H9 (cell line): ENCODE data around the gene YKT6. TPM values are rescaled to one million over a fixed set of nuclear protein-coding genes. Genes with fewer than 3 reads are reported as not detected.

Source experiments
- DNase-seq: peaks from one replicate; pipeline ENCODE4 v3.0.0-alpha.2; 2017
- H2AFZ ChIP-seq: one replicate; pipeline ENCODE4 v1.6.1; 2013; ENCODE audit warnings: mild to moderate bottlenecking, low read length, control low read depth, moderate library complexity
- H2AK5ac ChIP-seq: 2 replicates; pipeline ENCODE4 v1.6.1; 2013; ENCODE audit warnings: low read length, control low read depth, mixed read lengths; ENCODE audit not compliant: insufficient read length
- H2BK120ac ChIP-seq: one replicate; pipeline ENCODE4 v1.6.1; 2013; ENCODE audit warnings: low read depth, mild to moderate bottlenecking, low read length, control low read depth, inconsistent platforms; ENCODE audit not compliant: poor library complexity, severe bottlenecking
- H2BK12ac ChIP-seq: 2 replicates; pipeline ENCODE4 v1.6.1; 2013; ENCODE audit warnings: low read length, control low read depth, mixed read lengths, low read depth; ENCODE audit not compliant: insufficient read length
- H2BK15ac ChIP-seq: 2 replicates; pipeline ENCODE4 v1.6.1; 2013; ENCODE audit warnings: low read depth, low read length, control low read depth
- H2BK20ac ChIP-seq: one replicate; pipeline ENCODE4 v1.6.1; 2013; ENCODE audit warnings: low read depth, mild to moderate bottlenecking, low read length, control low read depth, inconsistent platforms; ENCODE audit not compliant: poor library complexity, severe bottlenecking
- H2BK5ac ChIP-seq: 2 replicates; pipeline ENCODE4 v1.6.1; 2013; ENCODE audit warnings: low read length, control low read depth, mixed read lengths; ENCODE audit not compliant: insufficient read length
- H3K14ac ChIP-seq: 2 replicates; pipeline ENCODE4 v1.6.1; 2013; ENCODE audit warnings: low read length, control low read depth; ENCODE audit not compliant: insufficient read depth
- H3K18ac ChIP-seq: 2 replicates; pipeline ENCODE4 v1.6.1; 2013; ENCODE audit warnings: low read depth, mild to moderate bottlenecking, mixed read lengths, low read length, control low read depth; ENCODE audit not compliant: insufficient read length
- H3K23ac ChIP-seq: 2 replicates; pipeline ENCODE4 v1.6.1; 2013; ENCODE audit warnings: low read length, control low read depth, mixed read lengths, low read depth; ENCODE audit not compliant: insufficient read length
- H3K23me2 ChIP-seq: 2 replicates; pipeline ENCODE4 v1.6.1; 2013; ENCODE audit warnings: low read depth, mild to moderate bottlenecking, mixed read lengths, low read length, control low read depth; ENCODE audit not compliant: insufficient read length, poor library complexity, severe bottlenecking
- H3K27ac ChIP-seq: 2 replicates; pipeline ENCODE4 v1.5.1; 2013; ENCODE audit warnings: low read length, control low read depth, mixed read lengths, low read depth; ENCODE audit not compliant: insufficient read length
- H3K27me3 ChIP-seq: 2 replicates; pipeline ENCODE4 v1.6.1; 2013; ENCODE audit warnings: low read length, control low read depth, inconsistent platforms; ENCODE audit not compliant: insufficient read depth
- H3K4ac ChIP-seq: 2 replicates; pipeline ENCODE4 v1.6.1; 2013; ENCODE audit warnings: low read depth, mild to moderate bottlenecking, control low read depth, inconsistent platforms, low read length, moderate library complexity
- H3K4me1 ChIP-seq: 2 replicates; pipeline ENCODE4 v1.6.1; 2013; ENCODE audit warnings: low read length, control low read depth, inconsistent platforms; ENCODE audit not compliant: insufficient read depth
- H3K4me2 ChIP-seq: 2 replicates; pipeline ENCODE4 v1.6.1; 2013; ENCODE audit warnings: low read length, control low read depth, mixed read lengths; ENCODE audit not compliant: insufficient read length, insufficient read depth
- H3K56ac ChIP-seq: 2 replicates; pipeline ENCODE4 v1.6.1; 2013; ENCODE audit warnings: low read depth, mild to moderate bottlenecking, mixed read lengths, low read length, control low read depth; ENCODE audit not compliant: insufficient read length
- H3K79me1 ChIP-seq: 2 replicates; pipeline ENCODE4 v1.6.1; 2013; ENCODE audit warnings: low read depth, mild to moderate bottlenecking, moderate library complexity, low read length, control low read depth, inconsistent platforms; ENCODE audit not compliant: insufficient read depth, poor library complexity, severe bottlenecking
- H3K79me2 ChIP-seq: 2 replicates; pipeline ENCODE4 v1.6.1; 2013; ENCODE audit warnings: low read length, control low read depth, inconsistent platforms; ENCODE audit not compliant: insufficient read depth
- H3K9ac ChIP-seq: 2 replicates; pipeline ENCODE4 v1.6.1; 2013; ENCODE audit warnings: low read length, control low read depth, mixed read lengths; ENCODE audit not compliant: insufficient read length; ENCODE audit errors: extremely low read depth
- H3K9me3 ChIP-seq: one replicate; pipeline ENCODE4 v1.6.1; 2013; ENCODE audit warnings: low read depth, low read length, inconsistent platforms; ENCODE audit not compliant: control insufficient read depth
- H3T11ph ChIP-seq: one replicate; pipeline ENCODE4 v1.6.1; 2013; ENCODE audit warnings: mild to moderate bottlenecking, low read length, control low read depth, inconsistent platforms
- H4K20me1 ChIP-seq: one replicate; pipeline ENCODE4 v1.6.1; 2013; ENCODE audit not compliant: control insufficient read depth, insufficient read length, insufficient read depth
- H4K5ac ChIP-seq: 2 replicates; pipeline ENCODE4 v1.6.1; 2013; ENCODE audit warnings: low read depth, mild to moderate bottlenecking, mixed read lengths, low read length, control low read depth; ENCODE audit not compliant: insufficient read length
- H4K8ac ChIP-seq: replicated peaks from 2 replicates; pipeline ENCODE4 v1.6.1; 2013; ENCODE audit warnings: low read length, control low read depth, mixed read lengths, low read depth; ENCODE audit not compliant: insufficient read length
- H4K91ac ChIP-seq: 2 replicates; pipeline ENCODE4 v1.6.1; 2013; ENCODE audit warnings: low read depth, mild to moderate bottlenecking, moderate library complexity, mixed read lengths, low read length, control low read depth; ENCODE audit not compliant: insufficient read length
- H3K27ac Mint-ChIP-seq, 3 experiments: 2 replicates in 2 of 3; 3 replicates in 1 of 3; pipeline ENCODE4 v1.8.0; 2020 to 2021; ENCODE audit warnings: mixed read lengths in 3 of 3, mild to moderate bottlenecking in 1 of 3, moderate library complexity in 1 of 3
- H3K27me3 Mint-ChIP-seq: 2 replicates; pipeline ENCODE4 v1.8.0; 2021; ENCODE audit warnings: low read depth, mild to moderate bottlenecking, moderate library complexity, mixed read lengths
- H3K36me3 Mint-ChIP-seq, 3 experiments: 2 replicates in 2 of 3; 3 replicates in 1 of 3; pipeline ENCODE4 v1.8.0; 2020 to 2021; ENCODE audit warnings: low read depth in 3 of 3, mixed read lengths in 3 of 3; ENCODE audit not compliant: insufficient read depth in 1 of 3
- H3K4me1 Mint-ChIP-seq, 2 experiments: 2 replicates each; pipeline ENCODE4 v1.8.0; 2020; ENCODE audit warnings: mixed read lengths in 2 of 2
- H3K4me3 Mint-ChIP-seq, 2 experiments: 2 replicates in 1 of 2; 3 replicates in 1 of 2; pipeline ENCODE4 v1.8.0; 2020 to 2021; ENCODE audit warnings: mild to moderate bottlenecking in 2 of 2, mixed read lengths in 2 of 2, moderate library complexity in 1 of 2
- H3K9me3 Mint-ChIP-seq, 2 experiments: 2 replicates in 1 of 2; 3 replicates in 1 of 2; pipeline ENCODE4 v1.8.0; 2020; ENCODE audit warnings: mild to moderate bottlenecking in 2 of 2, mixed read lengths in 2 of 2, moderate library complexity in 1 of 2
- WGBS: extraction: QIAGEN DNeasy Blood & Tissue Kit; methylation state at CpG from one replicate; pipeline ENCODE4 v1.1.7; 2013; ENCODE audit warnings: missing lambda C conversion rate, low lambda C conversion rate, mixed read lengths; ENCODE audit not compliant: insufficient read length; ENCODE audit errors: extremely low coverage; 5-methylcytosine and 5-hydroxymethylcytosine counted together
- total RNA-seq: library from RNA; stranded (reverse); gene quantifications from 2 replicates; pipeline ENCODE4 v1.2.1, GENCODE V29; 2021
- TF ChIP-seq, protein P1 (sequence below): fragments of 200-600 bp; sonication (generic); conservative IDR thresholded peaks from 3 replicates; pipeline ENCODE4 v1.8.0; 2021; ENCODE audit warnings: antibody characterized with exemption, mild to moderate bottlenecking

Gene YKT6
- total RNA-seq, 1 experiment from 2014 or later: 104 TPM

DNA sequence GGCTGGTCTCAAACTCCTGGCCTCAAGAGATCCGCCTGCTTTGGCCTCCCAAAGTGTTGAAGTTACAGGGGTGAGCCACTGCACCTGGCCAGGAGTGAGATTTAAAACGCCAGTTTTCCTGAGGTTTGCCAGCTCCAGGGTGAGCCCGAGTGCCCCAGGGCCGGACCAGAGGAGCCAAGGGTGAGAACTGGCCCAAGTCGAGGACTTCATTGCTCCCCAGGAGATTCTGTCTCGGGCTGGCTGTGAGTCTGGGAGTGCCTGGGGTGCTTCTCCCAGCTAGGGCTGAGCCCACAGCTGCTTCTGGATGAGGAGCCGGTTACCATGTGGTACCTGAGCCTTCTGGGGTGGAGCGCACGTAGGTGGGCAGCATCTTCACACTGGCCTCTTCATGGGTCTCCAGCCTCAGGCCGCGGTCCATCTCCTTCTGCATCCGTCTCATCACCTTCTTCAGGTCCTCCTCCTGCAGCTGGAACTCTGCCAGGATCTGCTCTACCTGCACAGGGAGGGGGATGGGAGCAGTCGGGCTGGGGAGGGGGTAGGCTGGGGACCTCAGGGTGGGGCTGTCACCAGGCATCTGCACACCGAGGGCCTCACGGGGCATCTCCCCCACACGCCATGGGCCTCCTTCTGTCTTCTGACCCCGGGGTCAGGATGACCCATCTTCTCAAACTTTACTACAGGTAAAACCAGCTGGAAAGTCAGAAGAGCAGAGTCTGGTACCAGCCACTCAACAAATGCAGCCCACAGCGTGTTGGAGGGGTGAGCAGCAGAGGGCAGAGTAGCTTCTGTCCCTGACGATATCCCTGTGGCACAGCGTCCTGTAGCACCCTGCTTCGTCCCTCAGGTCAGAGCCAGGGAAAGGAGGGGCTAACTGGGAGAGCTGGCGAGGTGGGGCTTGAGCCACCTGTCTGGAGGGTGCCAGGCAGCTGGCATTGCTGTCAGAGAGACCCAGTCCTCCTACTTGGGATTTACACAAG lies 47.5 kb upstream of the YKT6 start:
- no peaks in the 10 kb centered on the region for H3K9me3 ChIP-seq
- H3K27me3 Mint-ChIP-seq: peaks cover 8% of the 10 kb centered on the region
- H3K4ac ChIP-seq: no peak overlapping the region
- no peaks in the 10 kb centered on the region for H3K9me3 Mint-ChIP-seq
- no peaks in the 10 kb centered on the region for H3K79me2 ChIP-seq
- no peak for DNase-seq
- no peaks in the 10 kb centered on the region for H4K20me1 ChIP-seq
- no peak overlapping the region for H3K27ac ChIP-seq
- no peak overlapping the region for H3K14ac ChIP-seq
- WGBS: no CpG with 5 or more reads among the region's 22 CpGs
- no peaks in the 10 kb centered on the region for H3K27me3 ChIP-seq
- peaks cover 3 to 7% of the 10 kb centered on the region in 2 experiments; a peak in 2 of 4 replicates for H3K4me1 Mint-ChIP-seq
- no peak overlapping the region for H3K56ac ChIP-seq
- no peaks in the 10 kb centered on the region for H3K4me1 ChIP-seq
- no peak overlapping the region for H4K5ac ChIP-seq
- no peak overlapping the region for H3K27ac Mint-ChIP-seq
- no peak overlapping the region for H4K8ac ChIP-seq
- H2BK20ac ChIP-seq: no peak overlapping the region
- H3T11ph ChIP-seq: no peak overlapping the region
- no peak overlapping the region for H3K18ac ChIP-seq
- no peaks in the 10 kb centered on the region for H3K23me2 ChIP-seq
- H2AK5ac ChIP-seq: no peak overlapping the region
- no peak overlapping the region for H2BK15ac ChIP-seq
- no peaks in the 10 kb centered on the region for H3K36me3 Mint-ChIP-seq
- no peak overlapping the region for H3K23ac ChIP-seq
- no peaks in the 10 kb centered on the region for H3K79me1 ChIP-seq
- no peak overlapping the region for H4K91ac ChIP-seq
- no peak overlapping the region for H2AFZ ChIP-seq
- no peak overlapping the region for H3K4me3 Mint-ChIP-seq
- H3K9ac ChIP-seq: no peak overlapping the region
- no peak overlapping the region for H2BK5ac ChIP-seq
- H2BK12ac ChIP-seq: no peak overlapping the region
- TF ChIP-seq, protein P1, sequence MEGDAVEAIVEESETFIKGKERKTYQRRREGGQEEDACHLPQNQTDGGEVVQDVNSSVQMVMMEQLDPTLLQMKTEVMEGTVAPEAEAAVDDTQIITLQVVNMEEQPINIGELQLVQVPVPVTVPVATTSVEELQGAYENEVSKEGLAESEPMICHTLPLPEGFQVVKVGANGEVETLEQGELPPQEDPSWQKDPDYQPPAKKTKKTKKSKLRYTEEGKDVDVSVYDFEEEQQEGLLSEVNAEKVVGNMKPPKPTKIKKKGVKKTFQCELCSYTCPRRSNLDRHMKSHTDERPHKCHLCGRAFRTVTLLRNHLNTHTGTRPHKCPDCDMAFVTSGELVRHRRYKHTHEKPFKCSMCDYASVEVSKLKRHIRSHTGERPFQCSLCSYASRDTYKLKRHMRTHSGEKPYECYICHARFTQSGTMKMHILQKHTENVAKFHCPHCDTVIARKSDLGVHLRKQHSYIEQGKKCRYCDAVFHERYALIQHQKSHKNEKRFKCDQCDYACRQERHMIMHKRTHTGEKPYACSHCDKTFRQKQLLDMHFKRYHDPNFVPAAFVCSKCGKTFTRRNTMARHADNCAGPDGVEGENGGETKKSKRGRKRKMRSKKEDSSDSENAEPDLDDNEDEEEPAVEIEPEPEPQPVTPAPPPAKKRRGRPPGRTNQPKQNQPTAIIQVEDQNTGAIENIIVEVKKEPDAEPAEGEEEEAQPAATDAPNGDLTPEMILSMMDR: peak; percentile 29; the same call in 2 of the 3 replicates
- H2BK120ac ChIP-seq: no peak overlapping the region
- no peak overlapping the region for H3K4me2 ChIP-seq
